Forelimb muscle (tissue), 1 donor: ENCODE results near the gene PRDM11. TPM values are rescaled to one million over a fixed set of nuclear protein-coding genes. Genes with fewer than 3 reads are reported as not detected.

ENCODE experiments used
- polyA plus RNA-seq: library from polyadenylated mRNA; unstranded; fragments of 120-200 nt; gene quantifications from one replicate; pipeline ENCODE4 v1.2.1, GENCODE V29; 2013; ENCODE audit not compliant: insufficient read length

PRDM11 gene
- polyA plus RNA-seq, 1 donor, result 27.1 TPM

Other genes with a start within 250 kb of the PRDM11 start
- gene TP53I11, start 195.8 kb upstream of the PRDM11 start, polyA plus RNA-seq, result 40.4 TPM
- gene SYT13, start 139.7 kb downstream of the PRDM11 start, polyA plus RNA-seq, result 0.30 TPM